Activated T-helper 1 cell treated with anti-CD3 and anti-CD28 coated beads, Interleukin-2, amount 50 U/mL, for 16 hours (primary cell): Measurements from ENCODE around the gene RHOU.
"Not testable (repeated sequence)": the region's sequence is repeated elsewhere in the genome, so short reads cannot be mapped to it uniquely, and the experiment has no call there.

Source experiments
- DNase-seq, 2 donors: peaks; one replicate each; pipeline ENCODE4 v3.0.0-alpha.2; 2020; ENCODE audit warnings: low read depth in 1 of 2, low spot score in 1 of 2

The RHOU gene

GRCh38 chr1:228734881-228735801, at the start of gene RHOU:
RHOU (plus strand) TSS chr1:228735479; CDS start chr1:228735743, 264 bp downstream.
- DNase-seq = peak; percentile 34 to 50

GRCh38 chr1:228687587-228687986, 47.7 kb upstream of the RHOU start:
- DNase-seq = no peak

- no peak for DNase-seq
These were observed 46.0 kb upstream of the RHOU start for GRCh38 chr1:228689255-228689654.

GRCh38 chr1:228691211-228691610, 44.1 kb upstream of the RHOU start:
- no peak for DNase-seq

GRCh38 chr1:228691926-228692325, 43.4 kb upstream of the RHOU start:
- no peak for DNase-seq

GRCh38 chr1:228694447-228694846, 40.8 kb upstream of the RHOU start:
- not testable (repeated sequence) for DNase-seq

- no peak for DNase-seq
These were observed 40.0 kb upstream of the RHOU start for GRCh38 chr1:228695015-228695955.

- no peak for DNase-seq
These were observed 37.9 kb upstream of the RHOU start for GRCh38 chr1:228697207-228698016.

- DNase-seq = no peak
These were observed 37.3 kb upstream of the RHOU start for GRCh38 chr1:228698017-228698329.

GRCh38 chr1:228702433-228702832, 32.8 kb upstream of the RHOU start:
- no peak for DNase-seq

- no peak for DNase-seq
These were observed 29.0 kb upstream of the RHOU start for GRCh38 chr1:228706305-228706704.

- DNase-seq = no peak
These were observed 18.2 kb upstream of the RHOU start for GRCh38 chr1:228717081-228717480.

- no peak for DNase-seq
These were observed 13.9 kb upstream of the RHOU start for GRCh38 chr1:228721407-228721806.

- DNase-seq = no peak
These were observed 12.0 kb upstream of the RHOU start for GRCh38 chr1:228723287-228723686.

- DNase-seq = no peak
These were observed 11.4 kb upstream of the RHOU start for GRCh38 chr1:228723921-228724320.

GRCh38 chr1:228725178-228725577, 10.1 kb upstream of the RHOU start:
- DNase-seq = no peak

- no peak for DNase-seq
These were observed 7.6 kb upstream of the RHOU start for GRCh38 chr1:228727681-228728171.

- no peak for DNase-seq
These were observed 2.9 kb upstream of the RHOU start for GRCh38 chr1:228732426-228732825.

- no peak for DNase-seq
These were observed 1.7 kb upstream of the RHOU start for GRCh38 chr1:228733576-228733975.

GRCh38 chr1:228735871-228736586, 750 bp downstream of the RHOU start:
- no peak for DNase-seq
